DND-41 (cell line): ENCODE measurements around the gene SMURF1.

ENCODE experiments used
- ATAC-seq: fragments of 200-7000 bp; cut with Tn5 transposase; 3 replicates; pipeline ENCODE4 v1.9.1; 2021; ENCODE audit warnings: low read depth; ENCODE audit not compliant: insufficient read depth
- DNase-seq: peaks from one replicate; pipeline ENCODE4 v3.0.0-alpha.2; 2020
- H2AFZ ChIP-seq: 2 replicates; pipeline ENCODE4 v1.6.0; 2012; ENCODE audit warnings: low read depth, low read length
- H3K27ac ChIP-seq: 2 replicates; pipeline ENCODE4 v1.5.1; 2012; ENCODE audit warnings: low read length, inconsistent platforms
- H3K27me3 ChIP-seq: fragments of 200-600 bp; sonication (generic); 2 replicates; pipeline ENCODE4 v1.6.0; 2012; ENCODE audit warnings: low read length, mild to moderate bottlenecking, inconsistent platforms; ENCODE audit not compliant: insufficient read depth, poor library complexity
- H3K36me3 ChIP-seq: 2 replicates; pipeline ENCODE4 v1.5.1; 2012; ENCODE audit warnings: low read length, inconsistent platforms; ENCODE audit not compliant: insufficient read depth
- H3K4me1 ChIP-seq: 2 replicates; pipeline ENCODE4 v1.5.1; 2012; ENCODE audit warnings: mild to moderate bottlenecking, low read length; ENCODE audit not compliant: insufficient read depth
- H3K4me2 ChIP-seq: 2 replicates; pipeline ENCODE4 v1.6.0; 2012; ENCODE audit warnings: mild to moderate bottlenecking, moderate library complexity, low read length, inconsistent platforms; ENCODE audit not compliant: insufficient read depth
- H3K4me3 ChIP-seq, 2 experiments: fragments of 200-600 bp in 1 of 2; shearing (Covaris generic) in 1 of 2; 2 replicates each; pipeline ENCODE4 v1.5.1; 2012 to 2016; ENCODE audit warnings: inconsistent platforms in 2 of 2, low read length in 2 of 2, mild to moderate bottlenecking in 2 of 2, low read depth in 1 of 2, moderate library complexity in 1 of 2
- H3K79me2 ChIP-seq: 2 replicates; pipeline ENCODE4 v1.6.0; 2012; ENCODE audit warnings: low read length, inconsistent platforms; ENCODE audit not compliant: insufficient read depth
- H3K9ac ChIP-seq: 2 replicates; pipeline ENCODE4 v1.6.0; 2012; ENCODE audit warnings: low read depth, mild to moderate bottlenecking, inconsistent platforms, low read length, moderate library complexity
- H3K9me3 ChIP-seq: 2 replicates; pipeline ENCODE4 v1.5.1; 2012; ENCODE audit warnings: low read length, moderate library complexity, mild to moderate bottlenecking, inconsistent platforms; ENCODE audit not compliant: insufficient read depth, severe bottlenecking
- H4K20me1 ChIP-seq: 2 replicates; pipeline ENCODE4 v1.6.0; 2012; ENCODE audit warnings: low read length; ENCODE audit not compliant: insufficient read depth
- CTCF ChIP-seq: IDR thresholded peaks from 2 replicates; pipeline ENCODE4 v1.5.1; 2012; ENCODE audit warnings: borderline replicate concordance, low read length, moderate library complexity, mild to moderate bottlenecking; ENCODE audit not compliant: poor library complexity, severe bottlenecking; ENCODE audit errors: extremely low read depth
- EZH2 ChIP-seq: IDR thresholded peaks from 3 replicates; pipeline ENCODE4 v1.6.1; 2012; ENCODE audit warnings: borderline replicate concordance, low read depth, mild to moderate bottlenecking, moderate library complexity, low read length, inconsistent platforms; ENCODE audit not compliant: severe bottlenecking

SMURF1 gene

DNA sequence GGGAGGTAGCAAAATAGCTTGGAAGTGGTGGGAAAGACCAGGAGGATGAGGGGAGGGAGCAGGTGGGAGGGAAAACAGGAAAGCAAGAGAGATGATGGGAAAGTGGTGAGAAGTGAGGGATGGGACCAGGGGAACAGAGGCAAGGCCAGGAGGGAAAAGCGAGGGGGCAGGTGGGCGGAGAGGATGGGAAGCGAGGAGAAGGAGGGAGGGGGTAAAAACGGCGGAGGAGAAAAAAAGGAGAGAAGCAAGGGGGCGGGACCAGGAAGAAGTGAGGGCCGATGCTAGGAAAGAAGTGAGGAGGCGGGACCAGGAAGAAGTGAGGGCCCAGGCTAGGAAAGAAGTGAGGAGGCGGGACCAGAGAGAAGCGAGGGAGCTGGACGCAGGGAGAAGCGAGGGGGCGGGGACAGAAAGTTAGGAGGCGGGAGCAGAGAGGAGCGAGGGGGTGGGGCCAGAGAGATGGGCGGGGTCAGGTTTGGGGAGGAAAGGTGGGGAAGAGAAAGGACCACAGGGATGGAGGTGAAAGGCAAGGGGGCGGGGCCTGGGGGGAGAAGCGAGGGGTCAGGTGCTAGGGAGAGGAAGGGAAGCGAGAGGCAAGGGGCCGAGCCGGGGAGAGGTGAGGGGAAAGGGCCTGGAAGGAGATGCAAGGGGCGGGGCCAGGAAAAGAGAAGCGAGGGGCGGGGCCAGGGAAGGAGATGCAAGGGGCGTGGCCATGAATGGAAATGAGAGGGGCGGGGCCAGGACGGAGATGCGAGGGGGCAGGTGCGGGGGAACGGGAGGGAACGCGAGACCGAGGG is 984 bp downstream of the SMURF1 start:
- Histone ChIP-seq H3K9me3 (no peaks in the 10 kb centered on the region), H3K9ac (peak overlapping the region; percentile 87), H2AFZ (no peak overlapping the region), H3K4me1 (peaks cover 47% of the 10 kb centered on the region), H3K36me3 (no peaks in the 10 kb centered on the region), H3K27ac (no peak overlapping the region), H3K27me3 (no peaks in the 10 kb centered on the region), H4K20me1 (peaks cover 43% of the 10 kb centered on the region), H3K4me3 (peak overlapping the region in 1 of 2 experiments; percentile 94; a peak in 2 of 4 replicates), H3K4me2 (peak overlapping the region; percentile 56), H3K79me2 (peaks cover 52% of the 10 kb centered on the region)
- peak; percentile 89 for DNase-seq
- ATAC-seq = peak; percentile 20
- no peak for TF ChIP-seq EZH2
- TF ChIP-seq CTCF = no peak

GRCh38 chr7:99141841-99142726 is 1.8 kb downstream of the SMURF1 start:
- Histone ChIP-seq H3K9ac (no peak overlapping the region), H2AFZ (no peak overlapping the region), H3K79me2 (peaks cover 61% of the 10 kb centered on the region), H3K27me3 (no peaks in the 10 kb centered on the region), H3K4me1 (peaks cover 47% of the 10 kb centered on the region), H3K36me3 (no peaks in the 10 kb centered on the region), H3K4me3 (peak overlapping the region in 1 of 2 experiments; percentile 94; a peak in 2 of 4 replicates), H3K9me3 (no peaks in the 10 kb centered on the region), H3K27ac (no peak overlapping the region), H4K20me1 (peaks cover 48% of the 10 kb centered on the region), H3K4me2 (peak overlapping the region; percentile 56)
- TF ChIP-seq EZH2 (no peak), CTCF (no peak)
- peak; percentile 47 for DNase-seq
- peak; percentile 26; the same call in 2 of the 3 replicates for ATAC-seq

GRCh38 chr7:99141334-99141733 is 2.6 kb downstream of the SMURF1 start:
- Histone ChIP-seq H2AFZ (no peak overlapping the region), H3K4me3 (no peak overlapping the region), H3K36me3 (no peaks in the 10 kb centered on the region), H3K9ac (no peak overlapping the region), H3K27ac (no peak overlapping the region), H4K20me1 (peaks cover 53% of the 10 kb centered on the region), H3K27me3 (no peaks in the 10 kb centered on the region), H3K4me2 (peak overlapping the region; percentile 56), H3K4me1 (peaks cover 47% of the 10 kb centered on the region), H3K9me3 (no peaks in the 10 kb centered on the region), H3K79me2 (peaks cover 68% of the 10 kb centered on the region)
- TF ChIP-seq EZH2 = no peak
- no peak for TF ChIP-seq CTCF
- ATAC-seq = no peak
- no peak for DNase-seq
